OCI-LY1 (cell line): ENCODE data around the gene OSBPL1A.

ENCODE experiments used
- CTCF ChIP-seq: fragments of 200-600 bp; sonication (generic), shearing (Covaris generic); IDR thresholded peaks from 2 replicates; pipeline ENCODE4 v1.5.1; 2017; ENCODE audit warnings: mild to moderate bottlenecking, antibody characterized with exemption, low read length, moderate library complexity, mixed read lengths
- EZH2 ChIP-seq: fragments of 200-600 bp; sonication (generic), shearing (Covaris generic); IDR thresholded peaks from 2 replicates; pipeline ENCODE4 v1.8.0; 2017; ENCODE audit warnings: borderline replicate concordance, mixed run types, mild to moderate bottlenecking, antibody characterized with exemption, low read length, moderate library complexity, mixed read lengths

- TF ChIP-seq CTCF: no peak
- no peak for TF ChIP-seq EZH2
Observed at GRCh38 chr18:24368749-24369148, 28.9 kb downstream of the OSBPL1A start.
